ENCODE measurements around the gene PTPN14.
"Not testable (repeated sequence)": the region's sequence is repeated elsewhere in the genome, so short reads cannot be mapped to it uniquely, and the experiment has no call there.

Gene PTPN14

DNA sequence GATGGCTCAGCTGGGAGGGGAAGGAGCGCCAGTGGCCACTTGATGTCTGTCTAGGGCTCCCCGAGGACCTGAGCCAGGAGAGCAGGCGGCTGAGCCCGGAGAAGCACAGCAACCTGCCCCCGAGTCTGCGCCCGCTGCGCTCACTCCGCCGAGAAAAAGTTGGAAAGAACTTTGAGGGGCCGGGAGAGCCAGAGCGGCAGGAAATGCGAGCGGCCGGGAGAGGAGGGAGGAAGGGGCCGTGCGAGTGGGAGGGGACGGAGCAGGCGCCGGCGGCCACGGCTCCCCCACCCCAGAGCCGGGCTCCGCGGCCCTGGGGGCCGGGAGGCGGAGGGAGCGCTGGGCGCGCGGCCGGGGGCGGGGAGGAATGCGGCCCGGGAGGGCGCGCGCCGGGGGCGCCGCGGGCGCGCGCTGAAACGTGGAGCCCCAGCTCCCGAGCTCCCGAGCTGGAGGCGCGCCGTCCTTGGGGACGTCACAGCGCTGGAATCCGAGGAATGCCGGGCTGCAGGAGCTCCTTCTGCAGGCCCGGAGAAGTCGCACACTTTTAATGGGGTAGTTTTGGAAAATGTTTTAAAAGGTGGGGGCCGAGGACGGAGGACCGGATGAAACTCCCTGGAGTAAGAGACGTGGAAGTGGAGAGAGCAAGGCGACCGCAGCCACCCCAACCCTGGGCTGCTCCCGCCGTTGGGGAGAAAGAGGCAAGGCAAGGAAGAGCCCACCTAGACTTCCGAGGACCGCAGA is at the start of gene PTPN14:
TSS of gene PTPN14 (minus strand) at position 167 of the 738 bp plus-strand sequence. CDS start 86,799 bp downstream, outside the sequence.
- DNase-seq: peak; percentile 71 to 76

DNA sequence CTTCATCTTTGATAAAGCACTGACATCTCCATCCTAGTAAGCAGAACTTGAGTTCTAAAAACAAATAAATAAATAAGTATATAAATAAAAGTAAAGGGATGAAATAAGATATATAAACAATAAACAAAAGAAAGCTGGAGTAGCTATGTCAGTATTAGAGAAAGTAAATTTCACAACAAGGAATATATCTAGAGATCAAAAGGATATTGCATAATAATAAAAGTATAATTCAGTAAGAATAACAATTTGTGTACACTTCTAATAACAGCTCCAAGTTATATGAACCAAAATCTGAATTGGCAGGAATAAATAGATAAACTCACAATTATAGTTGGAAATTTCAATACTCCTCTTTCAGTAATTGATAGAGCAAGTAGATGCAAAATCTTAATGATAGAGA is 41.8 kb upstream of the PTPN14 start:
- DNase-seq: no peak

DNA sequence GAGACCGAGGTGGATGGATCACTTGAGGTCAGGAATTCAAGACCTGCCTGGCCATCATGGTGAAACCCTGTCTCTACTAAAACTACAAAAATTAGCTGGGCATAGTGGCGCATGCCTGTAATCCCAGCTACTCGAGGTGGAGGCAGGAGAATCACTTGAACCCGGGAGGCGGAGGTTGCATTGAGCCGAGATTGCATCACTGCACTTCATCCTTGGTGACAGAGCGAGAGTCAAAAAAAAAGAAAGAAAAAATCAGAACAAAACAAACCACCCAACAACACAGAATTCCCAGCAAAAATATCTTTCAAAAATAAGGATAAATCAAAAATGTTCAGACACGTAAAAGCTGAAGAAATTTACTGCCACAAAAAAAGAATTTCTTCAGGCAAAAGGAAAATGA is 40.5 kb upstream of the PTPN14 start:
- not testable (repeated sequence) for DNase-seq

DNA sequence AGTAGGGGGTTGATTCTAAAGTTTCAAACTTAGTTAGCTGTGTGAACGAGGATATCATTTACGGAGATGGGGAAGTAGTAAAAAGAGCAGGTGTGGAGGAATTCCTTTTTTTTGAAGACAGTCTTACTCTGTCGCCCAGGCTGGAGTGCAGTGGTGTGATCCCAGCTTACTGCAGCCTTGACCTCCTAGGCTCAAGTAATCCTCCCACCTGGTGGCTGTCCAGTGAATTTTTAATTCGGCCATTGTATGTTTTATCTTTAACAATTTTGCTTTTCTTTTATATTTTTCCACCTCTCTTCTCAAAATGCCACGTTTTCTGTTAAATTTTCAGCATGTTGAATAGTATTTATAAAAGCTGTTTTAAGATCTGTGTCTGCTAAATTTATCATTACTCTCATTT is 39.3 kb upstream of the PTPN14 start:
- DNase-seq: no peak

DNA sequence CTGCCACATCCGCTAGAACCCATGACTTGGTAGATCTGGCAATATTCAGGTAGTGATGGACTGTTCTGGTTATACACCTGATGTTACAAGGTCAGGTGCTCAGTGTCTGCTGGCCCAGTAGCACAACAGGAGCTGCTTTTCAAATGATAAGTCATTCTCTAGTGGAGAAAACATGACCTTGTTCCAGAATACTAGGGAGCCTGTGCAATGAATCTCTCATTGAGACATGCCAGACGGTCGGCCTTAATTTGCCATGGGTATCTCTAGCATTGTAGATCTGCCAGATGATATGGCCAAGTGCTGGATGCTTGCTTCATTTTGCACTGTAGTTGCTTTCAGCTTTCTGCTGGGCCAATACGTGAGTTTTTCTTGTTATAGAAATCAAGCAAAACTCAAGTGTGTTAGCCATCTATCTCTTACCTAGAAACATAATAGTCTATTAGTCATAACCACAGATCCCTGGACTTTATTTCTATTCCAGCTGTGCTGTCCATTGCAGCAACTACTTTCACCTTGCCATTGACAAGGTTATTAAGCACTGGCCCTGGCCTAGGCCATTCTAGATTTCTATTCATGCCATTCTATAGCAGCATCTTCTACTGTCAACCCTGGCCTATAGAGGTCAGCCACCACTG is 37.7 kb upstream of the PTPN14 start:
- no peak for DNase-seq

DNA sequence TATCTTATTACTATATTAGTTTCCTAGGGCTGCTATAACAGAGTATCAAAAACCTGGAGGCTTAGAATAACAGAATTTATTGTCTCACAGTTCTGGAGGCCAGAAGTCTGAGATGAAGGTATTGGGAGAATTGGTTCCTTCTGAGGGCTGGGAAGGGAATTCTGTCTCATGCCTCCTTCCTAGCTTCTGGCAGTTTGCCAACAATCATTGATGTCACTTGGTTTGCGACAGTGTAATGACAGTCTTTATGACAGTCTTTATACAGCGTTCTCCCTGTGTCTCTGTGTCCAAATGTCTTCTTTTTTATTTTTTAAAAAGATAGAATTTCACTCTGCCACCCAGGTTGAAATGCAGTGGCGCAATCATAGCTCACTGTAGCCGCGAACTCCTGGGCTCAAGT is 35.8 kb upstream of the PTPN14 start:
- DNase-seq: no peak

DNA sequence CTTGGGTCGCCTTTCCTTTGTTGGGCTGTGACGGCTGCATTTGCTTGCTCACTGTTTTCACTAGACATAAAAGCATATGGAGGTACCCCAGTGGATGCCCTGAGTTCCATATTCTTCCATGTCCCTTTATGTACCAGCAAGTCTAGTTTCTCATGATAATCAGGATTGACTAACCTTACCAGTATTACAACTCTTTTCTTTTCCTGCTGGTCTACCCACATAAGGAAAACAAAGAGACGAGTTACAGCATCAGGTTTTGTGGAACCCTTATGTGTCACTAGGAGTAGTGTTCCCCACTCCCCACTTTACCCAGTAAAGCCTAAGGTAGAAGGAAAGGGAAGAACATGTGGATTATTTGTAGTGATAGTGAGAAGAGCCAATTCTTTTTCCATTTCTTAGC is 35.2 kb upstream of the PTPN14 start:
- DNase-seq: no peak

DNA sequence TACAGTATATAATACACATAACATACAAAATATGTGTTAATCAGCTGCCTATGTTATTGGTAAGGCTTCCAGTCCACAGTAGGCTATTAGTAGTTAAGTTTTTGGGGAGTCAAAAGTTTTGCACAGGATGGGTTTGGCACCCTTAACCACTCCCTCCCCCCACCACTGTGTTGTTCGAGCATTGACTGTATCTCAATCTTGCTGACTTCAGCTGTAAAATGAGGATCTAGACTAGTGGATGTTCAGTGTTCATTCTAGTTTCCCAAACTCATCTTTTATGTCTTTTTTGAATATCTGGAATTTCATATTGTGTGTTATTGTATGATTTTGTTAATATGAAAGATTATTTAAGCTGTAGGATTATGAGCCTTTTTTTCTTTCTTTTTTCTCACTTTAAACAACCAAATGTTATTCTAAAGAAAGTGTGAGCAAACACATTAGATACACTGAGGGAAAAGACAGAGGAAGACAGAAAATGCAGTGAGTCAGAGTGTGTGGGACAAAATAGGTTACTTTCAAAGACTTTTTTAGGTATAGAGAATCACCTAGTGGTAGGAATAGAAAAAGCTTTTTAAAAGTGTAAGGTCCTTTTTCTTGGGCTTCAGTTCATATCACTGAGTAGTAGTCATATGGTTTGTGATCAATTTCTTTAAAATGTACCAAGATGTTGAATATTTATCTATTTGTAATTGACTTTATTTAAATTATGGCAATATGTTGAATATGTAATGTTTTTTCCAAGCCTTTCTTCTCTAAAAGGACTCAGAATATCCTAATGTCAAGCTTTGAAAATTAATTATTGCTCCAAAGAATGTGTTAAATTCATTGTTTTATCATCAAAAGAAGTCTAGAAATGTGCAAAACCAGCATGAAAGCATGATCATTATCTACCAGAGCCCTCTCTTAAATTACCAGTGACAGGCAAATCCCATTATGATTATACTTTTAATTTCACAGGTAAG is 33.7 kb upstream of the PTPN14 start:
- DNase-seq: peak in 1 of 2 experiments; percentile 69

DNA sequence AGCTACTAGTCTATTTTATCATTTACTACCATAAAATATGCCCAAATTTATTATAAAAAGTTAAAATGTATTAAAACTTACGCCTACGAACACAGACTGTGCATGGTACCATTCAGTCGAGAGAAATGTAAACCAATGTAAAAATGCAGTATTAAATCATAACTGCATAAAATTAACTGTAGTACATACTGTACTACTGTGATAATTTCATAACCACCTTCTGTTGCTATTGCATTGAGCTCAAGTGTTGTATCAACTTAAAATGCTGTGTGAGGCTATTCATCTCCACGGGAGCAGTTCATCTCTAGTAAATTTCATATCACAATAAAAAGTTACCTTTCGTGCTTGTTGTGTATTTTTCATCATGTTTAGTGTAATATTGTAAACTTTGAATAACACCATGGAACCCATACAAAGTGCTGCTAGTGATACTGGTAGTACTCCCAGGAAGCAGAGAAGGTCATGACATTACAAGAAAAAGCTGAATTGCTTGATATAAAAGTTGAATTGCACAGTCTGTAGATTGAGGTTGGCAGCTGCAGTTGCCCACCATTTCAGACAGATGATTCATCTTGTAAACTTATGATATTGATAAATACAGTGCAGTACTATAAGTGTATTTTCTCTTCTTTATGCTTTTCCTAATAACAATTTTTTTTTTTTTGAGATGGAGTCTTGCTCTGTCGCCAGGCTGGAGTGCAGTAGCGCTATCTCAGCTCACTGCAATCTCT is 32.6 kb upstream of the PTPN14 start:
- DNase-seq: no peak

DNA sequence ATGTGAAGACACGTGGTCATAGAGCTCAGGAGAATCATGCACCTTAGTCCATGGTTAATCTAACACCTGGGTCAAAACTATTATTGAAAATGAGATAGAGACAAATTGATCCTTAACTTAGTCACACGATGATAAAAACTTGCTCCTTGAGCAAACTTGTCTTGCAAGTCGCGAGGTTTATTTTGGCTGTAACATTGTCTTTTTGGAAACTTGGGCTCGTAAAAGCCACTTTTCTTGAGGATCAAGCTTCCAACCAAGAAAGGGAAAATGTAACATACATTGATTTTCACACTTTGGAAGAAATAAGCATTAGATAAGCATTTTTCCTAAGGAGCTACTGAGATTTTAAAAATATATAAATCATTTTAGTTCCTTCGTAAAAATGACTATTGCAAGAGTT is 31.7 kb upstream of the PTPN14 start:
- DNase-seq: no peak

DNA sequence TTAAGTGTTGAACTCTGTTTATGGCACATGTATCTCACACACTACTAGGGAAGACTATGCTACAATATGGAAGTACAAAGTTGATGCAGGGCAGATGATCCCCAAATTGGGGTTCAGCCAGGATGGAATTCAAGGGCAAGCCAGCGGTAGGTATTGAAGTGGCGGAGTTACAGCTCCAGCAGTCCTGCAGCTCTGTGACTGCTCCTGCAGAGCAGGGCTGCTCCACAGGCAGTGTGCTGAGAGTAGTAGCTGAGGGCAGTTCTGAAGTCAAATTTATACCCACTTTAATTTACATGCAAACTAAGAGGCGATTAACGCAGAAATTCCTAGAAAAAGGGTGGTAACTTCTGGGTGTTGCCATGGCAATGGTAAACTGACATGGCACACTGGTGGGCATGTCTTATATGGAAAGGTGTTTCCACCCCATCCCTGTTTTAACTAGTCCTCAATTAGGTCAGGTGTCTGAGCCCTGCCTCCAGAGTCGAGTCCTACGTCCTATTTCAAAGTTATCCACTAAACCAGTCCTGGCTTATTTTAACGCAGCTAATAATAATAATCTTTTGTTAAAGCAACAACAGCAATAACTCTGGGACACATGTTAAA is 31.0 kb upstream of the PTPN14 start:
- DNase-seq: no peak

DNA sequence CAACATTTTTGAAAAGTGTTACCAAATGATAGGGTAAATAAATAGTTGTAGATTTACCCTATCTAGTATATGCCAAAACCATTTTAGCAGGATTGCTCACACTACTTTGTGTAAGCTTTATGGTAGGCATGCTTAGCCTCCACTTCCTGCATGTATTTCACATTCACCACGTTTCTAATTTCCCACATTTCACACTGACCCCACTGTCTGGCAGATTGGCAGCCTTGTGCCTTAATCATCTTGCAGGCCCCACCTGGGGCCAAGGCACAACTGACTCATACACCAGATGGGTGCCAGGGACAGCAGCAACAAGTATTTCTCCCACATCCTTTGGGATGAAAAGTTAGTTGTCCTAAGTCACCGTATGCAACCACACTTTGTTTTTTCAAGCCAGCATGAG is 30.4 kb upstream of the PTPN14 start:
- peak; percentile 77 to 81 for DNase-seq

DNA sequence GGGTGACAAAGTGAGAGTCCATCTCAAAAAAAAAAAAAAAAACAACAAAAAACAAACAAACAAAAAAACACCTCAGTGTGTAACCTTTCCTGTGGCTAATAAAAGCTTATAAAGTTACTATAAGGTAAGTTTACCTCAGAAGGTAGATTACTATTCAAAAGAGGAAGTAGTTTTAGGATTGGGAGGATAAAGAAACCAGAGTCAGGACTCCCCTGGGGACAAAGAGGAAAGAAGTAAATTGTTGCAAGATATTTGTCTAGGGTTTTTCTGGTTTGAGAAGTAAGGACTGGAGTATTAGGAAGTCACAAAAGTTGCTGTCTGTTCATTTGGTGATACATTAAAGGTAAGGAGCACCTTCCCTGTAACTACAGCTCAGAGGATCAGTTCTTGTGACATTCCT is 27.8 kb upstream of the PTPN14 start:
- DNase-seq: no peak

DNA sequence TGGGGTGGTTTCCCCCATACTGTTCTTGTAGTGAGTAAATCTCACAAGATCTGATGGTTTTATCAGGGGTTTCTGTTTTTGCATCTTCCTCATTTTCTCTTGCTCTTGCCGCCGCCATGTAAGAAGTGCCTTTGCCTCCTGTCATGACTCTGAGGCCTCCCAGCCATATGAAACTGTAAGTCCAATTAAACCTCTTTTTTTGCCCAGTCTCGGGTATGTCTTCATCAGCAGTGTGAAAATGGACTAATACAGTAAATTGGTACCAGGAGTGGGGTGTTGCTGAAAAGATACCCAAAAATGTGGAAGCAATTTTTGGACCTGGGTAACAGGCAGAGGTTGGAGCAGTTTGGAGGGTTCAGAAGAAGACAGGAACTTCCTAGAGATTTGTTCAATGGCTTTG is 24.7 kb upstream of the PTPN14 start:
- DNase-seq: not testable (repeated sequence)

DNA sequence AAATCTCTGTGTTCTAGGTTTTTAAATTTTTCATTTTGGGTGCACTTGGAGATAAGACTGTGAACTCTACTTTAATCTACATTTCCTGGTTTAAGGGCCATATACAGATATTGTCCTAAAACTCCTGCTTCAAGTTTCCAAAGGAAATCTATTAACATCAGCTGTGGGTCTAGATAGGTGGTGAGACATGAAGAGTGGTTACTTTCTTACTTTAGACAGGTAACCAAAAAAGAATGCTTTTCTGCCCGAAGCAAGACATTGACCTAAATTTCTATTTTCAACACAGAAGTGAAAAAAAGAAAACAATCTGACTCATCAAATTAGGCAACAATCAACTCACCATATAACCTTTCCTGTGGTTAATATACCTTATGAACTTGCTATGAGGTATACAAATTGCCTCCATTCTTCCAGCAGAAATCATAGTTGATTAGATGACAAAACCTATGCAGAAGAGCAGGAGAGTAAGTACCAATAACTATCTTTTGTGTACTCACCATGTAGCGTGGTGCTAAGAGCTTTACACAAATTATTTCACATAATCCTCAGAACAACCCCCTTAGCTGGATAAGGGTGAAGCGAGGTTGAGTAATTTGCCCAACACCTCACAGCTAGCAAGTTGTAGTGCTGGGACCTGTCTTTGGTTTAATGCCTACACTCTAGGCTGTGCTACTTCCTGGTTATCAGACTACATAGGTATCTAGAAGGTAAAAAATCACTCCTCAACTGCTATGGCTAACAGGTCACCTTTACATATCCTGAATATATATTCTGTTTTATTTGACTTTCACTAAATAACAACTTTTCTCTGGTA is 23.4 kb upstream of the PTPN14 start:
- no peak for DNase-seq

DNA sequence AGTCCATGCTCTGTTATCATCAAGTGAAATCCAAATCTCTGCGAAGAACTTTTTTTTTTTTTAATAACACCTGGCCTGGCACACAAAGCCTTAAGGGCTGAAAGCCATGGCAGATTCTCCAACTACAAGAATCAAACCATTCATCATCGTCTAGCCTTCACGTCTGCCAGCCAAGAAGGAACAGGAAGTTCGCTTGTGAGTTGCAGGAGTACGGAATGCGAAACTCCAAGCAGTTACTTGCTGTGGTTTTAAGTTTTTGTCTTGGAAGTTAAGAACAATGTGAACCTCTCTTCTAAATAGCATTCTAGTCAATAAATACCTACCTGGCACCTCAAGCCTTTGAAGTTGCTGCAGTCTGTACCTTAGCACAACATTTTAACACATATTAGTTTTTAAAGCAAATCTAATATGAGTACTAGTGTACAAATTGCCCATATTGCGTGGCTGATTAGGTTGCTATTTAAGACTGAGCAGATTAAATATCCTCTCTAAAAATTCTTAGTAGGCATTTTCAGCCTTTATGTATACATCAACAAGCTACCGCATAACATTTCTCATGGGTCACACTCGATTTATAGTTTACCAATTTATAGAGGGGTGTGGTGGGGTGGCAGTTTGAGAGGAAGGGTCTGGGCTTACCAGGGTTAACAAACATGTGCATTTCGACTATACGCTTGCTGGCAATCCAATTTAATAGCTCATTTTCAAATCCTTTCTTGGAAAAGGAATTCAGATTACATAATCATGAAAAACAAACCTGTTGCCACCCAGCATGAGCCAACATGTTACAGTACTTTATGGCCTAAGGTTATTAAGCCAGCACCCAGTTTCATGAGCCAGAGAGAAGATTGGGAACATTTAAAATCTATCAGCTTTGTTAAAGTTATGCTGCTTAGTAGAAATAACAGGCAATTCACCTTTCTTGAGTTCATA is 22.2 kb upstream of the PTPN14 start:
- no peak for DNase-seq

DNA sequence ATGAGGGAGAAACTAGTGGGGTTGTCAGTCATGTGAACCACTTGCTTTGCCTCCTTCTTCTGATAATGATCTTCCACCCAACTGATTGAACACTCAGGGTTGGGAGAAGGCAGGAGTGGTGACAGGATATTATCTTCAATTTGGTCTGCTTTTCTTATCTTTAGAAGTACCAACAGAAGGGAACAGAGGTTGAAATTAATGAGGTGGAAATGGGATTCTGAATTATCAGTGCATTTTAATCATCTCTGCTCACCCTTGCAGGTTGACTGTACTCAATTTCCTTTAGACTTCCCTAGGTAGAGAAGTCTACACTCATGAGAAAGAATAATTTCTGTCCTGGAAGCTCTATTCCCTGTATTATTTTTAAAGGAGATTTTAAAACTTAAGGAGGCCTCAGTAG is 19.9 kb upstream of the PTPN14 start:
- DNase-seq: no peak

DNA sequence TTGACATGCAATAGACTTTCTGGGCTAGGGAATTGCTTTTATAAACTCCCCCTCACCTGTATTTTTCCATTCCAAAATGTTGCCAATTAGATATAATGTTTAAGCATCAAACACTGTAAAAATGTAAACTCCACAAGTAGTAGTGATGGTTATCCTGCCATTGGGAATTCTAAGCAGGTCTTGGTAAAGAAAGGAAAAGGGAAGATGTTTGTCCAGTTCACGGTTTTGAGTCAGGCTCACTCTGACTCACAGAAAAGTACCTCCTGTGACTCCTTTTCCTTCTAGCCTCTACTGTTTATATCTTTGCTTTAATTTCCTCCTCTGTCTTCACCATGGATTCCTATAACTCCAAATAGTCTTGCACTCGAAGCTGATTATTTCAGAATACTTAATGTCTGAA is 19.0 kb upstream of the PTPN14 start:
- peak in 1 of 2 experiments; percentile 15 for DNase-seq

DNA sequence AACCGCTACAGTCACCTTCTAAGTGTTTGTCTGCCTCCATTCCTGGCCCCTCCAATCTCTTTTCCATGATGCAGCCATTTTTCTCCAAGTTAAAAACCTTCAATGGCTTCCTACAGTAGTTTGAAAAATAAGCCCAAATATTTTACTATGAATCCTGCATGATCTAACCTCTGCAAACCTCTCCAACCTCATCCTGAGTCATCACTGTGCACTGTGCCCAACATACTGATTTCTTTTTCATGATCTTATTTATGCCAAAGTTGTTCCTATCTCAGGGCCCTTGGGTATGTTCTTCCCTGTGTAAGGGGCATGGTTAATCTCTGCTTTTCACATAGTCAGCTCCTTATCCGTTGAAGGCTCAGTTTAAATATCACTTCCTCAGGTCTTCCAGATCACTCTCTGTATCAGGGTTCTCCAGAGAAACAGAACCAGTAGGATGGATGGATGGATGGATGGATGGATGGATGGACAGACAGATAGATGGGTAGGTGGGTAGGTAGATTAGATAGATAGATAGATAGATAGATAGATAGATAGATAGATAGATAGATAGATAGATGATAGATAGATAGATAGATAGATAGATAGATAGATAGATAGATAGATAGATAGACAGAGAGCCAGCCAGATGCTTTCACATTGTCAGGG is 18.1 kb upstream of the PTPN14 start:
- no peak for DNase-seq

DNA sequence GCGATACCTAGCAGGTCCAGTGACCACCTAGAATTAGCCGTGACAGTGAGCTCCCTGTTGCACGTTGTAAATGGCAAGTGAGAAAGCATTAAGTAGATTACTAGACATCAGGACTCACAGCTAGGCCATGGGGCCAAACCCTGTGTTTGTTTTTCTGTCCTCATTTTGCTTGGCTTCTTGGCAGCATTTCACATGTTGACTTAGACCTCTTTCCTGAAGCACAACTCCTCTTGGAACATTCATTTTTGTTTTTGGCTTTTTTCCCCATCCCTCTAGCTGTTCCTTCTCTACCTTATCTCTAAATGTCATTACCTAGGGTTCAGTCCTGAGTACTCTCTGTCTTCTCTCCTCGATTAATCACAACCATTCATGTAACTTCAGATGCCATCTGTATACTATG is 16.9 kb upstream of the PTPN14 start:
- no peak for DNase-seq

All from SW 1271 (cell line).